HCT116 (cell line): ENCODE measurements around the gene MOV10L1. TPM values are rescaled to one million over a fixed set of nuclear protein-coding genes. Genes with fewer than 3 reads are reported as not detected.

ENCODE experiments used
- ATAC-seq: fragments of 200-7000 bp; cut with Tn5 transposase; 2 replicates; pipeline ENCODE4 v1.9.1; 2020; ENCODE audit warnings: mild to moderate bottlenecking, moderate library complexity
- BruUV-seq: library from RNA; stranded (reverse); fragments of 400-500 nt; replicated peaks from 2 replicates; lab custom pipeline; 2021; lab: Mats Ljungman, UMichigan
- CTCF ChIA-PET: fragments of 300-600 bp; sonication (Branson Sonifier 250); formaldehyde crosslinking; loops from one replicate; lab custom pipeline; 2021; ENCODE audit warnings: antibody characterized with exemption; lab: Charles Lee
- POLR2A ChIA-PET: fragments of 300-600, 350-600 bp; sonication (Branson Sonifier 250); formaldehyde crosslinking; loops from one replicate; lab custom pipeline; 2021; ENCODE audit warnings: antibody characterized with exemption; lab: Charles Lee
- RAD21 ChIA-PET, 2 experiments: fragments of 300-600 bp; sonication (Branson Sonifier 250); formaldehyde crosslinking; loops; one replicate each; lab custom pipeline; 2023; ENCODE audit warnings: low total read pairs in 2 of 2; ENCODE audit not compliant: uncharacterized antibody in 2 of 2, unreplicated experiment in 2 of 2, low non-redundant PET in 1 of 2; lab: Charles Lee
- DNase-seq: peaks from one replicate; pipeline ENCODE4 v3.0.0-alpha.2; 2010; ENCODE audit warnings: low read depth, low spot score
- H2AFZ ChIP-seq: fragments of 200-600 bp; shearing (Covaris generic), sonication (generic); 2 replicates; pipeline ENCODE4 v1.6.1; 2017; ENCODE audit warnings: low read depth, mixed run types, mixed read lengths, antibody characterized with exemption, low read length; ENCODE audit not compliant: poor library complexity, severe bottlenecking
- H3K27ac ChIP-seq: 2 replicates; pipeline ENCODE4 v1.5.1; 2012; ENCODE audit warnings: low read depth, low read length
- H3K27me3 ChIP-seq: fragments of 200-600 bp; sonication (generic); 2 replicates; pipeline ENCODE4 v1.6.1; 2016; ENCODE audit warnings: mixed run types, low read length, mixed read lengths; ENCODE audit not compliant: insufficient read depth
- H3K36me3 ChIP-seq, 2 experiments: fragments of 200-500 bp in 1 of 2; fragments of 200-600 bp in 1 of 2; sonication (Bioruptor generic) in 1 of 2; sonication (generic) in 1 of 2; 2 replicates each; pipeline versions ENCODE4 v1.5.1 to v1.6.1; 2014 to 2016; ENCODE audit warnings: low read length in 2 of 2, inconsistent platforms in 1 of 2, mixed read lengths in 1 of 2, mixed run types in 1 of 2; ENCODE audit not compliant: insufficient read depth in 2 of 2, control insufficient read depth in 1 of 2
- H3K4me1 ChIP-seq, 2 experiments: fragments of 200-600 bp in 1 of 2; sonication (generic) in 1 of 2; 2 replicates each; pipeline versions ENCODE4 v1.5.1 to v1.6.1; 2012 to 2017; ENCODE audit warnings: low read length in 2 of 2, inconsistent platforms in 1 of 2, mild to moderate bottlenecking in 1 of 2, mixed read lengths in 1 of 2, mixed run types in 1 of 2, moderate library complexity in 1 of 2; ENCODE audit not compliant: insufficient read depth in 2 of 2, control insufficient read depth in 1 of 2
- H3K4me2 ChIP-seq: fragments of 200-600 bp; sonication (generic); 2 replicates; pipeline ENCODE4 v1.6.1; 2017; ENCODE audit warnings: mixed run types, low read length, mixed read lengths
- H3K4me3 ChIP-seq, 2 experiments: fragments of 200-600 bp in 1 of 2; sonication (generic) in 1 of 2; replicated peaks in 1 of 2; 2 replicates each; pipeline ENCODE4 v1.5.1; 2011 to 2016; ENCODE audit warnings: low read length in 2 of 2, control low read depth in 1 of 2, low read depth in 1 of 2, mild to moderate bottlenecking in 1 of 2, mixed read lengths in 1 of 2, mixed run types in 1 of 2
- H3K79me2 ChIP-seq: fragments of 200-600 bp; sonication (generic); 2 replicates; pipeline ENCODE4 v1.6.1; 2017; ENCODE audit warnings: mild to moderate bottlenecking, mixed run types, low read length, moderate library complexity, mixed read lengths; ENCODE audit not compliant: insufficient read depth
- H3K9ac ChIP-seq: fragments of 200-600 bp; sonication (generic); 2 replicates; pipeline ENCODE4 v1.6.1; 2016; ENCODE audit warnings: low read length, mixed read lengths
- H3K9me2 ChIP-seq: fragments of 200-600 bp; sonication (generic), shearing (Covaris generic); 2 replicates; pipeline ENCODE4 v1.6.1; 2017; ENCODE audit warnings: mixed run types, mild to moderate bottlenecking, moderate library complexity; ENCODE audit not compliant: insufficient read depth
- H3K9me3 ChIP-seq, 2 experiments: fragments of 200-500 bp in 1 of 2; fragments of 200-600 bp in 1 of 2; sonication (Bioruptor generic) in 1 of 2; sonication (generic) in 1 of 2; 2 replicates each; pipeline ENCODE4 v1.6.1; 2014 to 2017; ENCODE audit warnings: low read length in 2 of 2, mixed read lengths in 2 of 2, inconsistent platforms in 1 of 2, low read depth in 1 of 2, mild to moderate bottlenecking in 1 of 2, mixed run types in 1 of 2, moderate library complexity in 1 of 2; ENCODE audit not compliant: control insufficient read depth in 1 of 2, insufficient read depth in 1 of 2
- H4K20me1 ChIP-seq: fragments of 200-600 bp; sonication (generic), shearing (Covaris generic); 2 replicates; pipeline ENCODE4 v1.6.1; 2017; ENCODE audit warnings: mixed run types, mild to moderate bottlenecking, moderate library complexity; ENCODE audit not compliant: insufficient read depth
- CEBPB ChIP-seq: IDR thresholded peaks from 2 replicates; pipeline ENCODE4 v1.6.1; 2012; ENCODE audit warnings: low read depth
- CTCF ChIP-seq, 3 experiments: fragments of 200-600 bp in 1 of 3; sonication (generic) in 1 of 3; IDR thresholded peaks in 2 of 3; conservative IDR thresholded peaks in 1 of 3; 2 replicates each; pipeline ENCODE4 v1.5.1; 2012 to 2017; ENCODE audit warnings: low read depth in 2 of 3, low read length in 2 of 3, antibody characterized with exemption in 1 of 3, borderline replicate concordance in 1 of 3, control low read depth in 1 of 3, mild to moderate bottlenecking in 1 of 3, mixed read lengths in 1 of 3, mixed run types in 1 of 3, moderate library complexity in 1 of 3; ENCODE audit not compliant: insufficient read depth in 1 of 3
- EZH2phosphoT487 ChIP-seq: fragments of 200-600 bp; IDR thresholded peaks from 2 replicates; pipeline ENCODE4 v1.6.1; 2018; ENCODE audit warnings: antibody characterized with exemption, borderline replicate concordance
- SIN3A ChIP-seq: IDR thresholded peaks from 2 replicates; pipeline ENCODE4 v1.6.1; 2012; ENCODE audit warnings: low read depth
- intact Hi-C: fragments of 100-400 bp; cut with micrococcal nuclease; formaldehyde crosslinking; loops from 2 replicates; pipeline ENCODE4 v1.10.0; 2022
- total RNA-seq: library from RNA; stranded (reverse); gene quantifications from one replicate; pipeline ENCODE4 v1.2.1, GENCODE V29; 2021; ENCODE audit not compliant: unreplicated experiment
- TF ChIP-seq, protein P1 (sequence below): IDR thresholded peaks from 2 replicates; pipeline ENCODE4 v1.6.1; 2012

The MOV10L1 gene
- total RNA-seq, 1 experiment from 2014 or later: not detected

DNA sequence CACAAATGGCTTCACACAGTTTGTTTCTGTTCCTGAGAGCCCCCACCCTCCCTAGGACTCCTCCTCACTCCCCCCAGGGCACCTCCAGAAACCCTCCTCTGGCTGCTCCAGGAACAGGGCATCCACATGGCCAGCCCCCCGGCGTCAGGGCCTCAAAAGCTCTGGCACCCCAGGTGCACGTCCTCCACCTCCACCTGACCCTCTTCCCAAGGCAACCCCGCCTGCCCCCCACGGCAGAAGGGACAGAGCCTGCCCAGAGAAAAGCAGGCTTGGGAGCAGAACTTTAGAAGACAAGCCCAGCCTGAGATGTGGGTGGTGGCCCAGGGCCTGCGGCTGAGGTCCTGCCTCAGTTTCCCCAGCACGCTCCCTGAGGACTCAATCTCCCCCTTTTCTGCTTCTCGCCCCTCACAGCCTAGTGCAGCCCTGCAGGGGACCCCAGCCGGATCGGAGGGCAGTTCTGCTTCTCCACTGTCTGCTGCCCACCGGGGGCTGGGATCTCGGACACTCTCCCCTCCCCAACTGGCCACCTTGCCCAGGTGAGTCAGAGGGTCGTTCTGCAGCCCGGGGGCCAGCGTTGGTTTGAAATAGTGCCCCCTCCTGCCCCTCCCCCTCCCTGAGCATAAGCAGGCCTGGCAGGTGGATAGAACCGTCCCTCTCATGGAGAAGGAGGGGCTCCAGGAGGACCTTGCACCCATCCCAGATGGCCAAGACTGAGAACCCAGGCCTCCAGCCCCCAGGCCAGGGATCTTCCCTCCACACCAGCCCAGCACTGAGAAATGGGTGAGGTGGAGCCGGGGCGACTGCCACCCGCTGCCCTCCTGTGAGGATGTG, 93.5 kb downstream of the MOV10L1 start:
- DNase-seq (no peak), ATAC-seq (no peak)
- no peaks in the 10 kb centered on the region for H4K20me1 ChIP-seq
- H3K4me3 ChIP-seq: no peak overlapping the region
- POLR2A ChIA-PET: no interaction called here
- no peak overlapping the region for H3K9ac ChIP-seq
- peak overlapping the region; percentile 75; the same call in 1 of the 2 replicates for H3K27ac ChIP-seq
- H3K9me2 ChIP-seq: no peaks in the 10 kb centered on the region
- H3K79me2 ChIP-seq: peaks cover 22% of the 10 kb centered on the region
- TF ChIP-seq CTCF (IDR thresholded peaks at IDR 0.05 in 2 of 3, conservative IDR thresholded peaks at IDR 0.05 in 1 of 3; ENCODE audit: borderline replicate concordance in 1 of 3, insufficient read depth in 1 of 3, low read depth in 2 of 3, low read length in 2 of 3) (no peak), EZH2phosphoT487 (no peak), SIN3A (no peak), CEBPB (no peak)
- TF ChIP-seq, protein P1, sequence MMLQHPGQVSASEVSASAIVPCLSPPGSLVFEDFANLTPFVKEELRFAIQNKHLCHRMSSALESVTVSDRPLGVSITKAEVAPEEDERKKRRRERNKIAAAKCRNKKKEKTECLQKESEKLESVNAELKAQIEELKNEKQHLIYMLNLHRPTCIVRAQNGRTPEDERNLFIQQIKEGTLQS: no peak
- TF ChIP-seq, all 23 proteins: peak for 0
- Histone ChIP-seq H3K27me3 (no peaks in the 10 kb centered on the region), H2AFZ (no peak overlapping the region), H3K4me1 (peaks cover 19 to 30% of the 10 kb centered on the region in 2 experiments; a peak in 3 of 4 replicates), H3K36me3 (no peaks in the 10 kb centered on the region), H3K4me2 (peak overlapping the region; percentile 4; the same call in 1 of the 2 replicates), H3K9me3 (no peaks in the 10 kb centered on the region)
- intact Hi-C loops: no loop called here
- RAD21 ChIA-PET: no interaction called here
- CTCF ChIA-PET: no interaction called here
- no TSS peak for BruUV-seq
